Activated naive CD8-positive, alpha-beta T cell treated with anti-CD3 and anti-CD28 coated beads, Interleukin-2, amount 10 ng/mL, durations not matched to agents 7 days and 5 days (primary cell): ENCODE measurements around the gene DGCR2. TPM values are rescaled to one million over a fixed set of nuclear protein-coding genes. Genes with fewer than 3 reads are reported as not detected.

ENCODE experiments used
- ATAC-seq: fragments of 150-1000 bp; cut with Tn5 transposase; one replicate; pipeline ENCODE4 v1.10.0; 2021; ENCODE audit warnings: low read depth, moderate library complexity
- POLR2A ChIA-PET: fragments of 350-600 bp; sonication (Branson Sonifier 250); formaldehyde crosslinking; loops from one replicate; lab custom pipeline; 2021; ENCODE audit warnings: antibody characterized with exemption; lab: Charles Lee
- DNase-seq: peaks from one replicate; pipeline ENCODE4 v3.0.0; 2021
- H3K27ac Mint-ChIP-seq: one replicate; pipeline ENCODE4 v1.8.0; 2022; ENCODE audit warnings: mild to moderate bottlenecking, mixed read lengths
- H3K27me3 Mint-ChIP-seq: one replicate; pipeline ENCODE4 v1.8.0; 2022; ENCODE audit warnings: mild to moderate bottlenecking, moderate library complexity, mixed read lengths
- H3K36me3 Mint-ChIP-seq: one replicate; pipeline ENCODE4 v1.8.0; 2021; ENCODE audit warnings: mild to moderate bottlenecking, mixed read lengths
- H3K4me1 Mint-ChIP-seq: one replicate; pipeline ENCODE4 v1.8.0; 2021; ENCODE audit warnings: mixed read lengths
- H3K4me3 Mint-ChIP-seq: one replicate; pipeline ENCODE4 v1.8.0; 2022; ENCODE audit warnings: mild to moderate bottlenecking, moderate library complexity, mixed read lengths
- H3K9me3 Mint-ChIP-seq: one replicate; pipeline ENCODE4 v1.8.0; 2021; ENCODE audit warnings: mixed read lengths
- total RNA-seq, 2 experiments: library from RNA; stranded (reverse); gene quantifications; one replicate each; pipeline ENCODE4 v1.2.3, GENCODE V29; 2021

Gene DGCR2
- total RNA-seq, 2 experiments from 2014 or later, result 38.0 to 38.3 TPM

DNA sequence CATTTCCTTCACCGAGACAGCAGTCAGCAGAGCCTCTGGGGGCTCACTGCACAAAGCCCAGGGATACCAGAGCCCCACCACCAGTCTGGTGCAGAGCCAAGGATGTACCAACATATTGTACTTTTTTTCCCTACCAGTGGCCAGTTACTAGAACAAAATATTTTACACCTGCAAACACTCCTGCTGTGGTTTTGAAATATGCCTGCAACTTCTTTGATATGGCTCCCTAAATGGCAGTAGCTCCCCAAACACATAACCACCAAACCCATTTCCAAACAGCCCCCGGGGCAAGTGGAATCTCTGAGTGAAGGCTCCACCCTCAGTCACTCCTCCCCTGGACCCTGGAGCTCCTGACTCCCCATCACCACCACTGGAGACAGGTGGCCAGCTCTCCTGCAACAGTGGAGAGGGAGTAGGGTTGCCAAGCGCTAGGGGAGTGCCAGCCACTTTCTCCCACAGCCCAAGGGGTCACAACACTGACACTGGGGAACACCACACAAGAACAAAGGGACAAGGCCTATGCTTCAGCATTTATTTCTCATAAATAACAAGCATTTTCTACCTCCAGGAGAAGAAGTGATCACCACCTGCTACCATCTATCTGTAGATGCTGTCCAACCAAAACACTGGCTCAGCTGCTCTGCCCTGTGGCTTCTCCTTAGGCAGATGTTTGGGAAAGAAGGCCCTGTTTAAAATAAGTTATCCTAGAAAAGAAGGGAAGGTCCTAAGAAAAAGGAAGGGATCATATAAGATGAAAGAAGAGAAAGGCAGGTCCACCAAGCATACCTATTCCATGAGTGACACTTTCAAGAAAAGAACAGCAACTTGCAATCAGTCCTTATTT is 15.1 kb downstream of the DGCR2 start:
- ATAC-seq, result no peak
- H3K4me1 Mint-ChIP-seq, result peaks cover 49% of the 10 kb centered on the region
- H3K4me3 Mint-ChIP-seq, result no peak overlapping the region
- H3K27ac Mint-ChIP-seq, result peak overlapping the region; percentile 57
- POLR2A ChIA-PET, result interaction anchor here (1.9 kb wide), 1 partner anchor 15 kb away, joined by 12 read pairs; the partner anchor contains the start of gene DGCR2
- no peaks in the 10 kb centered on the region for H3K27me3 Mint-ChIP-seq
- H3K36me3 Mint-ChIP-seq, result peaks cover 7% of the 10 kb centered on the region
- DNase-seq, result no peak
- no peaks in the 10 kb centered on the region for H3K9me3 Mint-ChIP-seq

GRCh38 chr22:19105867-19106802 is 16.1 kb downstream of the DGCR2 start:
- ATAC-seq (peak; percentile 53), DNase-seq (peak; percentile 51)
- Mint-ChIP-seq H3K27me3 (no peaks in the 10 kb centered on the region), H3K36me3 (peaks cover 9% of the 10 kb centered on the region), H3K4me3 (no peak overlapping the region), H3K4me1 (peaks cover 45% of the 10 kb centered on the region), H3K9me3 (no peaks in the 10 kb centered on the region), H3K27ac (peak overlapping the region; percentile 77)
- POLR2A ChIA-PET, result interaction anchor here (1.9 kb wide), 1 partner anchor 16 kb away, joined by 12 read pairs; the partner anchor contains the start of gene DGCR2

DNA sequence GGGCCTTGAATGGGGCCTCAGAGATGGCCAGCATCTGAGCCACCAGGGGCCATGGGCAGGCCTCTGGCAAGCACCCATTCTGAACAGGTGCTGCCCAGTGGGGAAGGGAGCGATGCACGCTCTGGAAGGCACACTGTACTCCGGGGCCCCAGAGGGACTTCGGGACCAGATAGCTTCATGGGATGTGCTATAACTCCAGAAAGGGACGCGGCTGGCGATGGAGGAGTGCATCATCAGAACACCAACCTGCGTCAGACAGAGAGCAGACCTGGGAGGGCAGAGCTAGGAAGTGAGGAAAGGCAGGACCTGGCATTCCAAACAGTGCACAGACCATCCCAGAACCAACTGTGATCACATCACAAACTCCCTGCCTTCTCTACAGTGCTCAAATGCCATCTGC is 16.8 kb downstream of the DGCR2 start:
- no peak overlapping the region for H3K27ac Mint-ChIP-seq
- DNase-seq (no peak), ATAC-seq (no peak)
- peaks cover 12% of the 10 kb centered on the region for H3K36me3 Mint-ChIP-seq
- no peaks in the 10 kb centered on the region for H3K27me3 Mint-ChIP-seq
- no peaks in the 10 kb centered on the region for H3K9me3 Mint-ChIP-seq
- peaks cover 42% of the 10 kb centered on the region for H3K4me1 Mint-ChIP-seq
- no peak overlapping the region for H3K4me3 Mint-ChIP-seq
- POLR2A ChIA-PET, result no interaction called here

GRCh38 chr22:19103880-19104821 is 18.1 kb downstream of the DGCR2 start:
- DNase-seq (no peak), ATAC-seq (no peak)
- H3K27me3 Mint-ChIP-seq, result no peaks in the 10 kb centered on the region
- H3K36me3 Mint-ChIP-seq, result peaks cover 12% of the 10 kb centered on the region
- no peak overlapping the region for H3K4me3 Mint-ChIP-seq
- POLR2A ChIA-PET, result interaction anchor here (0.7 kb wide), 1 partner anchor 46 kb away, joined by 4 read pairs; no protein-coding TSS in a partner anchor
- peaks cover 31% of the 10 kb centered on the region for H3K4me1 Mint-ChIP-seq
- H3K27ac Mint-ChIP-seq, result no peak overlapping the region
- no peaks in the 10 kb centered on the region for H3K9me3 Mint-ChIP-seq

DNA sequence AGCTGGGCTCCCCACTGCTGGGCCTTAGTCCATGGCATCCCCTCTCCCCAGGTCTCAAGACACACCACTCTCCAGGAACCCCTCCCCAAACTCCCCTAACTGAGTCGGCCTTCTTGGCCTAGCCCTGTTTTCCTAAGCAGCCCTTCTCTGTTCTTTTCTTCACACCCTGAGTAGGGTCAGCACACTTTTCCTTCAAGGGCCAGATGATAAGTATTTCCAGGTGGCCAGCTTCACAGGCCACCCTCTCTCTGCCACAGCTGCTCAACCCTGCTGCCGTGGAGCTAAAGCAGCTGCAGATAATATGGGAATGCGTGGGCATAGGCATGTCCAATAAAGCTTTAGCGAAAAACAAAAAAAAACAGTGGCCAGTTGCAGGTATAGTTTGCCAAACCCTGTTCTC is 24.1 kb downstream of the DGCR2 start:
- no peak overlapping the region for H3K27ac Mint-ChIP-seq

DNA sequence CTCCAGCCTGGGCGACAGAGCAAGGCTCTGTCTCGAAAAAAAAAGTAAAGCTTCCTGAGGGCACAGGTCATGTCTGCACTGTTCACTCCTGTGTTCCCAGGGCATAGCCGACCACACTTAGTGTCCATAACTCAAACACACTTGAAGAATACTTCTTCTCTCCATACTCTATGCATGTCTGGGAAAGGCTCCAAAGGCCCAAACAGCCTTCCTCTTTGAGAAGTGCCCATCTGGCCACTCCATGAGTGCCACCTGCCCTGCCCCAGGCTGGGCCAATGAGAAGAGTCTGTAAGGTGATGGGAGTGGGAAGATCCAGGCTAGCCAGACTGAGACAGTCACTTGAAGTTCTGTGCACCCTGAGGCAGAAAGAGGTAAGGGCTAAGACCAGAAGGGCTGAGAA is 24.7 kb downstream of the DGCR2 start:
- POLR2A ChIA-PET, result no interaction called here
- ATAC-seq, result no peak

More for the DNA sequence above, 24.1 kb downstream of the DGCR2 start:
- no peak overlapping the region for H3K4me3 Mint-ChIP-seq
- no peaks in the 10 kb centered on the region for H3K27me3 Mint-ChIP-seq
- peaks cover 3% of the 10 kb centered on the region for H3K4me1 Mint-ChIP-seq
- DNase-seq (no peak), ATAC-seq (no peak)
- no peaks in the 10 kb centered on the region for H3K9me3 Mint-ChIP-seq
- peaks cover 15% of the 10 kb centered on the region for H3K36me3 Mint-ChIP-seq
- POLR2A ChIA-PET, result interaction anchor here (1.6 kb wide), 1 partner anchor 47 kb away, joined by 4 read pairs; the partner anchor contains the start of gene ESS2

GRCh38 chr22:19096555-19096954 is 25.7 kb downstream of the DGCR2 start:
- Mint-ChIP-seq H3K4me1 (peaks cover 3% of the 10 kb centered on the region), H3K27ac (no peak overlapping the region), H3K4me3 (no peak overlapping the region), H3K9me3 (no peaks in the 10 kb centered on the region), H3K36me3 (peaks cover 14% of the 10 kb centered on the region), H3K27me3 (no peaks in the 10 kb centered on the region)
- POLR2A ChIA-PET, result no interaction called here
- DNase-seq, result no peak
- no peak for ATAC-seq

More for the DNA sequence above, 24.7 kb downstream of the DGCR2 start:
- Mint-ChIP-seq H3K9me3 (no peaks in the 10 kb centered on the region), H3K27me3 (no peaks in the 10 kb centered on the region), H3K36me3 (peaks cover 18% of the 10 kb centered on the region), H3K4me1 (peaks cover 3% of the 10 kb centered on the region), H3K4me3 (no peak overlapping the region), H3K27ac (no peak overlapping the region)
- DNase-seq, result no peak

- Mint-ChIP-seq H3K9me3 (no peaks in the 10 kb centered on the region), H3K27me3 (no peaks in the 10 kb centered on the region), H3K36me3 (peaks cover 12% of the 10 kb centered on the region), H3K4me1 (peaks cover 3% of the 10 kb centered on the region), H3K4me3 (no peak overlapping the region), H3K27ac (no peak overlapping the region)
- DNase-seq (no peak), ATAC-seq (no peak)
- POLR2A ChIA-PET, result no interaction called here
Measured at GRCh38 chr22:19094393-19094997, 27.7 kb downstream of the DGCR2 start.

DNA sequence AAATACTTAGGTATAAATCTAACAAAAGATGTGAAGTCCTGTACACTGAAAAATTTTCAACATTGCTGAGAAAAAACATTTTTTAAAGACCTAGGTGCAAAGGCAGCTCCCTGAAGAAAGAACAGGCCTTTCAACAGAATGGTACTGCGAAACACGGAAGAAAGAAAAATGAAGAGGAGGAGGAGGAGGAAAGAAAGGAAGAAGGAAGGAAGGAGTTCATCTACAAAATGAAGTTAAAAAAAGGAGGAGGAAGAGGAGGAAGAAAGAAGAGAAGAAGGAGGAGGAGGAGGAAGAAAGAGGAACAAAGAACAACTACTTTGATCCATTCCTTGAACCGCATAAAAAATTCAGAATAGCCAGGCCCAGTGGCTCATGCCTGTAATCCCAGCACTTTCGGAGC is 29.5 kb downstream of the DGCR2 start:
- POLR2A ChIA-PET, result no interaction called here
- no peaks in the 10 kb centered on the region for H3K9me3 Mint-ChIP-seq
- DNase-seq (no peak), ATAC-seq (no peak)
- H3K27ac Mint-ChIP-seq, result peak overlapping the region; percentile 15
- H3K4me3 Mint-ChIP-seq, result no peak overlapping the region
- peaks cover 16% of the 10 kb centered on the region for H3K36me3 Mint-ChIP-seq
- no peaks in the 10 kb centered on the region for H3K27me3 Mint-ChIP-seq
- peaks cover 3% of the 10 kb centered on the region for H3K4me1 Mint-ChIP-seq

- POLR2A ChIA-PET, result no interaction called here
- H3K9me3 Mint-ChIP-seq, result no peaks in the 10 kb centered on the region
- no peak overlapping the region for H3K4me3 Mint-ChIP-seq
- H3K4me1 Mint-ChIP-seq, result peaks cover 6% of the 10 kb centered on the region
- H3K27ac Mint-ChIP-seq, result no peak overlapping the region
- ATAC-seq (no peak), DNase-seq (no peak)
- peaks cover 13% of the 10 kb centered on the region for H3K36me3 Mint-ChIP-seq
- H3K27me3 Mint-ChIP-seq, result no peaks in the 10 kb centered on the region
Measured at GRCh38 chr22:19090586-19091127, 31.6 kb downstream of the DGCR2 start.

- H3K27ac Mint-ChIP-seq, result no peak overlapping the region
- POLR2A ChIA-PET, result no interaction called here
- no peaks in the 10 kb centered on the region for H3K27me3 Mint-ChIP-seq
- H3K4me3 Mint-ChIP-seq, result no peak overlapping the region
- DNase-seq (no peak), ATAC-seq (no peak)
- H3K4me1 Mint-ChIP-seq, result peaks cover 11% of the 10 kb centered on the region
- H3K36me3 Mint-ChIP-seq, result peaks cover 14% of the 10 kb centered on the region
- H3K9me3 Mint-ChIP-seq, result no peaks in the 10 kb centered on the region
Measured at GRCh38 chr22:19090183-19090582, 32.0 kb downstream of the DGCR2 start.
